HG03060 (cell line): ENCODE measurements around the gene JDP2.

Experiments
- ATAC-seq: cut with Tn5 transposase; IDR thresholded peaks from one replicate; pipeline ENCODE4 v1.9.1; 2021; ENCODE audit warnings: low read depth, moderate number of reproducible peaks; ENCODE audit not compliant: unreplicated experiment

The JDP2 gene

DNA sequence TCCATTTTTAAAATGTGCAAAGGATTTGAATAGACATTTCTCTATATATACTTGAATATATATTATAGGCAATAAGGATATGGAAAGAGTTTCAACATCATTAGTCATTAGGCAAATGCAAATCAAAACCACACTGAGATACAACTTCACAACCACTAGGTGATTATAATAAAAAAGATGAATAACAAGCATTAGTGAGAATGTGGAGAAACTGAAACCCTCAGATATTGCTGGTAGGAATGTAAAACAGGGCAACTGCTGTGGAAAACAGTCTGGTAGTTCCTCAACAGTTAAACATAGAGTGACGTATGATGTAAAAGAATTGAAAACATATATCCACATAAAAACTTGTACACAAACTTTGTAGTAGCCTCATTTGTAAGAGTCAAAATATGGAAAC is 82.7 kb downstream of the JDP2 start:
- no peak for ATAC-seq

DNA sequence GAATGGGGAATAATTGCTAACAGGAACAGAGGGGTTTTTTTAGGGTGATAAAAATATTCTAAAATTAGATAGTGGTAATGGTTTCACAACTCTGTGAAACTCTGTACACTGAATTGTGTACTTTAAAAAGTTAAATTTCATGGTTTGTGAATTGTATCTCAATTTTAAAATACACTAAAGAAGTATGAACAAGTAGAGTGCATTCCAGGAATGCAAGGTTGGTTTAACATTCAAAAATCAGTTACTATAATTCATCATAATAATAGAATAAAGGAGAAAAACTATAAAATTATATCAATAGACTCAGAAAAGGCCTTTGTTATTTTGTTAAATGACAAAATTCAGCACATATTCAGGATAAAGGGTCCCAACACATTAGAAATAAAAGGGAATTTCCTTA is 83.4 kb downstream of the JDP2 start:
- no peak for ATAC-seq

DNA sequence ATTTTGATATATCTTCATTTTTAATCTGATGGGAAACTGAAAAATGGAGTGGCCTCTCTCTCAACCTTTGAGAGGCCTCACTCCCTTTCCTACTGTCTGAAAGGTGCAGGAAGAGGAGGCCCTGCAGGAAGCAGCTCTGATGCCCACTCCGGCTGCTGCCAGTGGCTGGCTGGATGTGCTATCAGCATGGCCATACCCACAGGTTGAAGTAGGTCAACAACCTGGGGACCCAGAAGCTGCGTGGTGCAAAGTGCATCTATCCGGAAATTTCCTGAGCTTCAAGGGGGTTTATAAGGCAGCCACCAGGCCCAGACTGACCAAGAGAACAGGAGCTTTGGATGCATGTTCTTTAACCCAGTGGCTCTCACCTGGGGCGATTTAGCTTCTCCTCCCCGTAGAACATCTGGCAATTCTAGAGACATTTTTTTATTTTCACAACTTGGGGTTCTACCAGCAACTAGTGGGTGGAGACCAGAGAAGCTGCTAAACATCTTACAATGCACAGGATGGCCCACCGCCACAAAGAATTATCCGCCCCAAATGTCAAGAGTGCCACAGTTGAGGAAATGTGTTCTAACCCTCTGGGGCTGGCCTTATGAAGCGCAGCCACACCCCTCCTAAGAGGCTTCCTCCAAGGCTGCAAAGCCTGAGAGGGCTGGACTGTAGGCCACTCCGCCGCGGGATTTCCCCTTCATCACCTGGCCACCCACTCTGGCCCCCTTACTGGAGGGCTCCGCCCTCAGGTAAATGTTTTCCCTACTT is 86.3 kb downstream of the JDP2 start:
- ATAC-seq = no peak

DNA sequence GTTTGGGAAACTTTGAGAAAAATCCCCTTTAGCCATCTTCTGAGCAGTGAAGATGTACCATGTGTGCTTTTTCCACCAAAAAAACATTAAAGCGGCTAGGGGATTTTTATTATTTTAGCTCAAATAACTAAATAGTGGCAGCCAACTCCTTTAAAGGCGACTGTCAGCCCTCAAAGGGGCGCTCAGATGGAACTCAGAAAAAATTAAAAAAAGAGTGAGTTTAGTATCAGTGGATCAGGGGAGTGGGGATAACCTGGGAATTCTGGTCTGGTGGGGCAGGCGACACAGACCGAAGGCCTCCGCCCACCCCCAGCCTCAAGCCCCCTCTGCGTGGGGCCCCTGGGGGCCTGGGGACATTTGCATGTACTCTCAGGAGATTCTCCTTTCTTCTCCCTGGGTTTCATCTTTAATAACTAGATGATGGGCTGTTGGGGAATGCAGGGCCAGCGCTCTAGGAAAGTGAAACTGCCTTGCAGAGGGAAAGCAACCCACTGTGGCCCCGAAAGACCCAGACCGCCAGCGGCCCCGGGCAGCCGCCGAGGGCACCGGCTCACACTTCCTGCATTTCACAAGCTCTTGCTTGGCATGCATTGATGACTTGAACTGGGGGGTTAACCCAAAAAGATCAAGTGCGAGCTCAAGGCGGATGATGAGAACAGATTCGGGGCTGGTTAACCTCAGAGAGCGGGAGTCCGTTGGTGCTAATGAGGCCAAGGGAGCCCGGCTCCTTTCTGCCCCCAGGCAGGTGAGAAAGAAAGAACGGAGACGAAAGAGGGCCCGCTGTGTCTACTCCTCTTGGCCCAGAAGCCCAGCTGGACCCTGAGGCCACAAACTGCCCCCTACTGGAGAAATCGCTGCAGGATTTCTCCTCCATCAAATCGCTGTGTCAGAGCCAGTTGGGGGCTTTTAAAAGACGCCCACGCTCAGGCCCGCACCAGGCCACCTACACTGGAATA is 87.1 kb downstream of the JDP2 start:
- no peak for ATAC-seq

DNA sequence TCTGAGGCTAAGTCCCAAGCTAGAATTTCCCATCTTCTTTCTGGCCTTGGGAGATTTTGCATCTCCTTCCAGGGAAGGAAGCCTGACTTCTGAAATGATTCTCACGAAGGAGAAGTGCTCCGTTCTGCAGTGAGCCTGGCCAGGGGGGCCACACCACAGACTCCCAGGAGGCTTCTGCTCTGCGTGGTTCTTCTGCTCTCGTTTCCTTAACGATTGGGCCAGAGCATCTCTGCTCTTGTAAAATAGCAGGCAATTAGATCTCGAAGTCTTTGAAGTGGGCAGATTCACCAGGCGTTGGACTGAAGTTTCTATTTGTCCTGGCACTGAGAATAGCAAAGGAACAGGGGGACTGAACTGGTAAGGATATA is 87.8 kb downstream of the JDP2 start:
- peak; percentile 37 for ATAC-seq

DNA sequence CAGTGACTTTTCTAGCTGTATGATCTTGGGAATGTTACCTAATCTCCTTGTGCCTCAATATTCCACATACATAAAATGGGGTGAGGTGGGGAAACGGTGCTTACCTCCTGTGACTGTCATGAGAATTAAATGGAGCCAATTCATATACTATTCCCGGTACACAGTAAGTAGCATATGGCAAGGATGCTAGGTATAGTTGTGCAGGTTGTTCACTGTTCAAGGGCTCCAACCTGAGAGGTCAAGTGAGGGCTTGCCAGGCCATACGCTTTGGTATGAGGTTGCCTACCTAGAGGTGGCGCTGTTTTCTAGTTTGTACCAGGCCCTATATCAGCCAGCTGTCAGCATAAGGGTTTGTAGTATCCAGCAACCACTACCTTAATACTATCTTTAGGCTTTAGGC is 90.8 kb downstream of the JDP2 start:
- ATAC-seq = no peak

DNA sequence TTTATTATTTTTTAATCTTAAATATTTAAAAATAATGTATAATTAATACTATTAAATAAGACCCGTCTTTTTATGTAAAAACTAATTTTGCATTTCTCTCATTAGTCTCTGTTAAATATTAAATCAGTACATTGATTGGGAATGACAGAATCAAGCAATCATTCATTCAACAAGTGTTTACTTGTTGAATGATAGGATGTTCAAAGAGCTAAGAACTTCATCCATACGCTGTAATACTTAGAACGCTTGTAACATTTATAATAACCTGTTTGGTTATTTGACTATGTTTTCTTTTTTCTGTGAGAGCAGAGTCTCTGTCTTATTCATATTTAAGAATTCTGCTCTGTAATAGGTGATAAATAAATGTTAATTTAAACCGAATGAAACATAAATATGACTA is 91.6 kb downstream of the JDP2 start:
- ATAC-seq = no peak

DNA sequence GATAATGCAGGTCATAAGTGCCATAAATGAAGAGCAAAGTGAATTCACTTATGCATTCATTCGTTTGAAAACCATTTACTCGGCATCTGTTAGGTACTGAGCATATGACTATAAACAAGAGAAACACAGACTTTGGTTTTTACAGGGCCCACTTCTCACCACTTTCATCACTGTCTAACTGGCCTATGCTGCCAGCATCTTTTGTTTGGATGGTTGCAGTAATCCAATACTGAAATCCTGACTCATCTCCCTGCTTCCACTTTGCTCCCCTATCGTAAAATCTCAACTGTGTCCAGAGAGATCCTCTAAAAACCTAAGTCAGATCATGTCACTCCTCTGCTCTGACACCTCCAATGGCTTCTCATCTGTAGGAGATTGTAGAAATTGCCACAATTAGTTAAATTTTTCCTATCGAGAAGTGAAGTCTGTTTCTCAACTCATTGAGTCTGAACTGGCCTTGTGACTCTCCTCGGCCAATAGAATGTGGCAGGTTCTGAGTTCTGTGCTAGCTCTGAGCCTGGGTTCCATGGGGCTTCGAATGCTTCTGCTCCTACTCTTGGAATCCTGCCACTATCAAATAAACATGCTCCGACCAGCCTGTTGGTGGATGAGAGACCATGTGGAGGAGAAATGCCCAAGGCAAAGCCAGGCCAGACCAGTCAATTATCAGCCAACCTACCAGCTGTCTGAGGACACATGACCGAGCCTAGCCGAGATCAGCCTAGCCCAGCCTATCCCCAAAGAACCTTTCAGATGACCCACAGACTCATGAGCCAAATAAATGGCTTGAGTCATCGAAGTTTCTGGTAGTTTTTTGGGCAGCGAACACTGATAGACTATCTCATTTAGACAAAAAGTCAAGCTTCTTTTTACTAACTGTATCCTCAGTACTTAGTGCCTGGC is 92.3 kb downstream of the JDP2 start:
- ATAC-seq = no peak

DNA sequence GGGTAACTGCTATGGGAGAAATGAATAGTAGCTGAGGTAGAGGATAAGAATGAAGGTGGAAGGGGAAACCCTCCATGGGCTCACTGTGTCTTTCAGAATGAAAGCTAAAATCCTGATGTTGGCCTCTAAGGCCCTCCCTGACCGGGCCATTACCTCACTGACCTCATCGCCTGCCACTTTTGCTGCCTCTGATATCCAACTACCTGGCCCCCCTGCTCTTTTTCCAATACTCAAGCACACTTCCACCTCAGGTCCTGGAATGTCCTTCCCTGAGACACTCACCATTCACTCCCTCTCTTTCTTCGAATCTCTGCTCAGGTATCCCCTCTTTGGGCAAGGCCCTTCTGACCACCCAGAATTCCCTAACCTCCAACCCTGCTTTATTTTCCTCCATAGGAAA is 93.0 kb downstream of the JDP2 start:
- ATAC-seq = no peak

DNA sequence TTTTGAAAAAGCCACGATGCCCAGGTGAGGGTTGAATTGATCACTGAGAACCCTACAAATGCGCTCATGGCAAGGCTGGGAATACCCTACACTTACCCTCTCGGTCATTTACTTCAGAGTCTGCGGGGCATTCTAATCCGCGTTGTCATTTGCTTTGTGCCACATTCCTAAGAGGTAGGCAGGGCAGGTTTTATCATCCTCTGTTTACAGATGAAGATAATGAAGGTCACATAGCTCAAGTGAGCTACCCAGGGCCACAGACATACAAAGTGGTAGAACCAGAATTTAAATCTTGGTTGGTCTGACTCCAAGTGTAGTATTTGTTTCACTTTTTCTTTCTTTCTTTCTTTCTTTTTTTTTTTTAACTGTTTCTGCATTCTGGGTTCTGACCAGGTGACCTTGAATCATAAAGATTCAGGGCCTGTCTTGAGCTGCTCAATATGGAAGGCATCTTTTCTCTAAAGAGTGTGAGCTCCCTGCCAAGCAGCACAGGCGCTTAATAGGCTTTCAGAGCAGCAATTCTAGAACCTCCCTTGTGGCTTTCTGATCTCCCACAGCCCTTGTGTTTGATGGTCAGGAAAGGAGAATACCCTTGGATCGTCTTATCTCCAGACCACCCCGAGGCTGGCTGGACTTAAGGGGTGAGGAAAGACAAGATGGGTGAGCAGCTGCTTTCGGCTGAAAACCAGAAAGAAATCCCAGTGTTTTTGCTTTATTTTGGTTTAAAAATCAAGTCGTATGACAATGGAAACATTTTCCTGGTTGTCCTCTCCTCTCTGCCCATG is 93.8 kb downstream of the JDP2 start:
- ATAC-seq = no peak

DNA sequence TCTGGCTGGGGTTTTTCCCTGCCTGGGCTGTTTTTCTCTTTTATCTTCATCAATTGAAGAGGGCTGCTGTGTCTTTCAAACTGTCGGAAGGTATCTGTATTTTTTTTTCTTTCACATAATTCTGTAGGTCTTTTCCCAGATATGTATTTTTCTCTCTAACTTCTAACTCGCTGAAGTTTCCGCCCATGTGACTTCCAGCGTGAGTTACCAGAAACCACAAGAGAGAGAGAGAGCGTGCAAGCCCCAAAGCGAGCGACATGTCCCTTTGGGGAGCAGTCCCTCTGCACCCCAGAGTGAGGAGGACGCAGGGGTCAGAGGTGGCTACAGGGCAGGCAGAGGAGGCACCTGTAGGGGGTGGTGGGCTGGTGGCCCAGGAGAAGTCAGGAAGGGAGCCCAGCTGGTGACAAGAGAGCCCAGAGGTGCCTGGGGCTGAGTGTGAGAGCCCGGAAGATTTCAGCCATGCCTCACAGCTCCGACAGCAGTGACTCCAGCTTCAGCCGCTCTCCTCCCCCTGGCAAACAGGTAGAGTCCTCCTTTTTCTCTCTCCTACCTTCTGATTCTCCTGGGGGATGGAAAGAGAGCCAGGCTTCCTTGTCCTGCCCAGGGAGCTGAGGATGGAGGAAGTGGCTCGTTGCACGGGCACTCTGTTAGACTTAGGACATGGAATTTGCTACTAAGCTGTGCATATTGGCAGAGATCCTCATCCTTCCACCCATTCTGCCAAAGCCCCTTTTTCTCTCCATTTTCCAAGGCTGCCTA is 94.6 kb downstream of the JDP2 start, which contains the start of gene BATF:
BATF (plus strand) TSS at position 246 of the 759 bp plus-strand sequence; CDS start at position 460, 214 bp downstream.
- no peak for ATAC-seq

DNA sequence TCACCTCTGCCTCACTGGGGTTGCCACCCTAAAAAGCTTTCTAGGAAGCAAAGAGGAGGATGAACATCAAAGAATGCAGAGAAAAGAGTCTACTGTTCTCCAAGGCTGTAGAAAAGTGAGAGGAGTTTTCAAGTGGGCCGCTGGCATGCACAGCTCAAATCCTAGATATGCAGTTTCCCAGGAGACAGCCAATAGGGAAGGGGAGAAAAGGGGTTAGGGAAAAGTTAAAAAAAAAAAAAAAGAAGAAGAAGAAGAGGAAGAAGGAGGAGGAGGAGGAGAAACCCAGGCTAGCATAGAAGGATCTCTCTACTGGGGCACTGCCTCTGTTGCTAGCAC is 95.1 kb downstream of the JDP2 start:
- no peak for ATAC-seq
